Measurements from ENCODE around the gene MTCH1. TPM values are rescaled to one million over a fixed set of nuclear protein-coding genes. Genes with fewer than 3 reads are reported as not detected.

The MTCH1 gene
- total and polyA plus RNA-seq, 2 donors from 2014 or later, result 194 to 202 TPM

GRCh38 chr6:37016995-37017394 lies 31.0 kb upstream of the MTCH1 start:
- intact Hi-C loops (cut with DNase I), result loop anchor here (10.0 kb wide), 1 partner anchor 132 kb away; the partner anchor contains the start of gene C6orf89
- no peaks in the 10 kb centered on the region for H3K36me3 ChIP-seq (ENCODE audit: control insufficient read depth in 2 of 3, insufficient read depth in 3 of 3, low read length in 3 of 3)
- no peak overlapping the region for H3K27ac ChIP-seq (ENCODE audit: low read depth in 2 of 2, low read length in 2 of 2)
- TF ChIP-seq, protein P1, sequence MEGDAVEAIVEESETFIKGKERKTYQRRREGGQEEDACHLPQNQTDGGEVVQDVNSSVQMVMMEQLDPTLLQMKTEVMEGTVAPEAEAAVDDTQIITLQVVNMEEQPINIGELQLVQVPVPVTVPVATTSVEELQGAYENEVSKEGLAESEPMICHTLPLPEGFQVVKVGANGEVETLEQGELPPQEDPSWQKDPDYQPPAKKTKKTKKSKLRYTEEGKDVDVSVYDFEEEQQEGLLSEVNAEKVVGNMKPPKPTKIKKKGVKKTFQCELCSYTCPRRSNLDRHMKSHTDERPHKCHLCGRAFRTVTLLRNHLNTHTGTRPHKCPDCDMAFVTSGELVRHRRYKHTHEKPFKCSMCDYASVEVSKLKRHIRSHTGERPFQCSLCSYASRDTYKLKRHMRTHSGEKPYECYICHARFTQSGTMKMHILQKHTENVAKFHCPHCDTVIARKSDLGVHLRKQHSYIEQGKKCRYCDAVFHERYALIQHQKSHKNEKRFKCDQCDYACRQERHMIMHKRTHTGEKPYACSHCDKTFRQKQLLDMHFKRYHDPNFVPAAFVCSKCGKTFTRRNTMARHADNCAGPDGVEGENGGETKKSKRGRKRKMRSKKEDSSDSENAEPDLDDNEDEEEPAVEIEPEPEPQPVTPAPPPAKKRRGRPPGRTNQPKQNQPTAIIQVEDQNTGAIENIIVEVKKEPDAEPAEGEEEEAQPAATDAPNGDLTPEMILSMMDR (IDR thresholded peaks at IDR 0.05; ENCODE audit: borderline replicate concordance, extremely low read depth, insufficient read depth), result no peak
- H3K4me1 ChIP-seq (ENCODE audit: control insufficient read depth in 2 of 3, insufficient read depth in 2 of 3, low read depth in 1 of 3, low read length in 3 of 3), result peaks cover 0 to 17% (median 4%) of the 10 kb centered on the region in 3 donors
- peaks cover 2% of the 10 kb centered on the region for H3K27me3 ChIP-seq (ENCODE audit: control insufficient read depth, insufficient read depth, low read length)
- no peaks in the 10 kb centered on the region for H3K9me3 ChIP-seq (ENCODE audit: control insufficient read depth in 2 of 3, insufficient read depth in 1 of 3, low read length in 3 of 3)
- FAIRE-seq (no peak), DNase-seq (no peak)
- H3K4me3 ChIP-seq (ENCODE audit: low read length in 3 of 3), result no peak overlapping the region
- no peak overlapping the region for H3K9ac ChIP-seq (ENCODE audit: low read length in 3 of 3)

DNA sequence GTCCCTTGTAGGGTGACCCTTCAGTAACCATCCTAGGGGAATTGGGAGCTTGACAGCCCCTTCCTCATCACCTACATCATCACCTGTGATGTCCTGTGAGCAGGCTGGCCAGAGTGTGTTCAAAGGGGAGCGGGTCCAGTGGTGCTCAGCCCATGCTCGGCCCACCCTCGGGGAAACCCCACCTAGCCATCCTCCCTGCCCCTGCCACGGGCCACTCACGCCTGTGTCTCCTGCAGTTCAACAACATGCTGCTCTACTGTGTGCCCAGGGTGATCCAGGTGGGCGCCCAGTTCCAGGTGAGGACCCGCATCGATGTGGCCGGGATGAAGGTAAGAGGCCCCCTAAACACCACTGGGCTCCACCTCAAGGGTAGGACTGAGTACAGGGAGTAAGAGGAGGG lies 29.5 kb upstream of the MTCH1 start:
- H3K4me3 ChIP-seq (ENCODE audit: low read length in 3 of 3), result no peak overlapping the region
- H3K27ac ChIP-seq (ENCODE audit: low read depth in 2 of 2, low read length in 2 of 2), result no peak overlapping the region
- H3K9me3 ChIP-seq (ENCODE audit: control insufficient read depth in 2 of 3, insufficient read depth in 1 of 3, low read length in 3 of 3), result no peaks in the 10 kb centered on the region
- no peaks in the 10 kb centered on the region for H3K27me3 ChIP-seq (ENCODE audit: control insufficient read depth, insufficient read depth, low read length)
- FAIRE-seq (no peak), DNase-seq (no peak)
- H3K4me1 ChIP-seq (ENCODE audit: control insufficient read depth in 2 of 3, insufficient read depth in 2 of 3, low read depth in 1 of 3, low read length in 3 of 3), result peaks cover 0 to 14% (median 4%) of the 10 kb centered on the region in 3 donors
- intact Hi-C loops (cut with DNase I), result loop anchor here (10.0 kb wide), 1 partner anchor 131 kb away; the partner anchor contains the start of gene C6orf89
- TF ChIP-seq, protein P1 (IDR thresholded peaks at IDR 0.05; ENCODE audit: borderline replicate concordance, extremely low read depth, insufficient read depth), result no peak
- H3K9ac ChIP-seq (ENCODE audit: low read length in 3 of 3), result no peak overlapping the region
- H3K36me3 ChIP-seq (ENCODE audit: control insufficient read depth in 2 of 3, insufficient read depth in 3 of 3, low read length in 3 of 3), result no peaks in the 10 kb centered on the region

DNA sequence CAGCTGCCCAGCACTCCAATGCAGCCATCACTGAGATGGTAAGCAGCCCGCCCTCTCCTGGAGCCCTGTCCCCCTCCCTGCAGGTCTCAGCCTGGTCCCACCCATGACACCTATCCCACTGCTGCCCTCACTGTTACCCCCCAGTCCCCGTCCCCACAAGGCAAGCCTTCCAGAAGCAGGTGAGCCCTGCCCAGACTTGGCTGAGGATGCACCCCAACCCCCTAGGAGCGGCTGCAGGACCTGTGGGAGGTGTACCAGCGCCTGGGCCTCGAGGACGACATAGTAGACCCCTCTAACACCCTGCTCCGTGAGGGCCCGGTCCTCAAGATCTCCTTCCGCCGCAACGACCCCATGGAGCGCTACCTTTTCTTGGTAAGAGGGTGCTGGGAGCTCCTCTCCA lies 28.7 kb upstream of the MTCH1 start:
- no peak overlapping the region for H3K9ac ChIP-seq (ENCODE audit: low read length in 3 of 3)
- no peaks in the 10 kb centered on the region for H3K9me3 ChIP-seq (ENCODE audit: control insufficient read depth in 2 of 3, insufficient read depth in 1 of 3, low read length in 3 of 3)
- H3K4me1 ChIP-seq (ENCODE audit: control insufficient read depth in 2 of 3, insufficient read depth in 2 of 3, low read depth in 1 of 3, low read length in 3 of 3), result peaks cover 0 to 14% (median 4%) of the 10 kb centered on the region in 3 donors
- TF ChIP-seq, protein P1 (IDR thresholded peaks at IDR 0.05; ENCODE audit: borderline replicate concordance, extremely low read depth, insufficient read depth), result no peak
- H3K36me3 ChIP-seq (ENCODE audit: control insufficient read depth in 2 of 3, insufficient read depth in 3 of 3, low read length in 3 of 3), result no peaks in the 10 kb centered on the region
- no peak overlapping the region for H3K4me3 ChIP-seq (ENCODE audit: low read length in 3 of 3)
- no peak for FAIRE-seq
- intact Hi-C loops (cut with DNase I), result loop anchor here (10.0 kb wide), 1 partner anchor 130 kb away; the partner anchor contains the start of gene C6orf89
- no peak for DNase-seq
- no peak overlapping the region for H3K27ac ChIP-seq (ENCODE audit: low read depth in 2 of 2, low read length in 2 of 2)
- H3K27me3 ChIP-seq (ENCODE audit: control insufficient read depth, insufficient read depth, low read length), result no peaks in the 10 kb centered on the region
